Measurements from ENCODE around the gene STX18.
"Not testable (repeated sequence)": the region's sequence is repeated elsewhere in the genome, so short reads cannot be mapped to it uniquely, and the experiment has no call there.

Gene STX18

DNA sequence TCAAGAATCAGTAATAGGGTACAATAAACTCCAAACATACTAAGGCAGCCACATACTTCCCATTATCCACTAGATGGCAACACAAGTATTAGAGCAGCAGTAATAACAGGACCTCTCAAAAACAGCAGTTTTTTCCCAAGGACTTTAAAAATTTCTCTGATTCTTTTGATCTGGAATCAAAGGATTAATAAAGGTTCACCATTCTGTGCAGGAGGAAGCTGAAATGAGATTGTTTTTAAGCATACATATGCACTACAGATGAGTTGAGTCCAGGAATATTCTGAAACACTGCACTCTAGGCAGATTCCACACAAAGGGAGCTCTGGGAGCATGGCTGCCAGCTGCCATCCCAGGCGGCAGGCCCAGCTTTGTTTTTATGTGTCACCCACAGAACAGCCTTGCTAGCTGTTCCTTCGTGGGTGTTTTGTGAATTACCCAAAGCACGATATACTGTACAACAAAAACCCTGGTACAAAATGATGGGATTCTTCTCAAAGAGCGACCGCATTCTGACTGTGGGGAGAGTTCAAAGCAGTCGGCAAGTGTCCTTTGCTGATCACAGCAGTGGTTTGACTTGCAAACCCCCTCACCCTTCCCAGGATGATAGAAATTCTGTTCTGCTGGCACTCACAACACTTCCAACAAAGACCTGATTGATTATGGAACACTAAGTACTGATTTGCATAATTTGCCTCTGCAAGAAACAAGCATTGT is 61.0 kb downstream of the STX18 start:
- no peak for DNase-seq (ENCODE audit: low read depth in 4 of 4, low spot score in 1 of 4)

DNA sequence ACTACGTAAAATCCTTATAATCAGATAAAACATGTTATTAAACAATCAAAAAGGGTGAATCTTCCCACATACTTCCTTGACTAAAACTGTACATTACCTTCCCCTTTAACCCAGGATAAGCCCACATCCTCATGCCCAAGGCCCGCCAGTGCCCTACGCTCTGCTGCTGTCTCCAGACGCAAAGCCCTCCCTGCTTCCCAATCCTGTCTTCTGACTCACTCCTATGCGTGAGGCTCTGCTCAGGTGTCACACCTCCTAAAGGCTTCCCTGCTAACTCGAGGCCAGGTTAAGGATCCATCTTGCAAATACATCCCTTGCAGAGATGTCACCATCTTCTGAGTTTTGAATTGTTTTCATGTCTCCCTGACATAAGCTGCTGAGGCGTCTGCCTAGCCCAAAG is 61.6 kb downstream of the STX18 start:
- no peak for DNase-seq (ENCODE audit: low read depth in 4 of 4, low spot score in 1 of 4)

DNA sequence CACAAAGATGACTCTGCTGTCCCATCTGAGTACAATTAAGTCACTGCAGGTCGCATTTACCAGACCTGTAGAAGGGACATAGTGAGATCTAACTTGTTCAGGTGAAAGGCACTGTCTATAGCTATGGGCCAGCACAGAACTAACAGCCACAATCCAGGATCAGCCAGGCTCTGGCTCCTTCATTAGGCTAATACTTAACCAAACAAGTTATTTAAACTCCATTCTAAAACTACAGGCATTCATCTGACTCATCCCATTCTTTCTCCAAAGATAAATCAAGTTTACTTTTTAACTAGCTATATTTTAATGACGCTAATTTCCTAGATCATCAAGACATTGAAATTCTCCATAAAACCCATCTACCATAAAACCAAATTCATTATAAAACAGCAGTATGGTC is 62.5 kb downstream of the STX18 start:
- DNase-seq (ENCODE audit: low read depth in 4 of 4, low spot score in 1 of 4) = no peak

- DNase-seq (ENCODE audit: low read depth in 4 of 4, low spot score in 1 of 4) = no peak
Measured at GRCh38 chr4:4477796-4478195, 64.1 kb downstream of the STX18 start.

- no peak for DNase-seq (ENCODE audit: low read depth in 4 of 4, low spot score in 1 of 4)
Measured at GRCh38 chr4:4477391-4477790, 64.5 kb downstream of the STX18 start.

DNA sequence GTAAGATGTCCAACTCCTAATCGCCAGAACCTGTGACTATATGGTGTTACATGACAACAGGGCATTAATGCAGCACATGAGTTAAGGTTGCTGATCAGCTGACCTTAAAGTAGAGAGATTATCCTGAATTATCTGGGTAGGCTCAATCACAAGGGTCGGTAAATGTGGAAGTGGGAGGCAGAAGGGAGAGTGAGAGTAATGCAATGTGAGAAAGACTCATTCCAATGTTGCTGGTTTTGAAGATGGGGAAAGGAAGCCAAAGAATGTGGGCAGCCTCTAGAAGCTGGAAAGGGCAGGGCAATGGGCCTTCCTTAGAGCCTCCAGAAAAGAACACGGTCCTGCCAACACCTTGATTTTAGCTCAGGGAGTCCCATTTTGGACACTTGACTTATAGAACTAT is 67.4 kb downstream of the STX18 start:
- DNase-seq (ENCODE audit: low read depth in 4 of 4, low spot score in 1 of 4) = no peak

DNA sequence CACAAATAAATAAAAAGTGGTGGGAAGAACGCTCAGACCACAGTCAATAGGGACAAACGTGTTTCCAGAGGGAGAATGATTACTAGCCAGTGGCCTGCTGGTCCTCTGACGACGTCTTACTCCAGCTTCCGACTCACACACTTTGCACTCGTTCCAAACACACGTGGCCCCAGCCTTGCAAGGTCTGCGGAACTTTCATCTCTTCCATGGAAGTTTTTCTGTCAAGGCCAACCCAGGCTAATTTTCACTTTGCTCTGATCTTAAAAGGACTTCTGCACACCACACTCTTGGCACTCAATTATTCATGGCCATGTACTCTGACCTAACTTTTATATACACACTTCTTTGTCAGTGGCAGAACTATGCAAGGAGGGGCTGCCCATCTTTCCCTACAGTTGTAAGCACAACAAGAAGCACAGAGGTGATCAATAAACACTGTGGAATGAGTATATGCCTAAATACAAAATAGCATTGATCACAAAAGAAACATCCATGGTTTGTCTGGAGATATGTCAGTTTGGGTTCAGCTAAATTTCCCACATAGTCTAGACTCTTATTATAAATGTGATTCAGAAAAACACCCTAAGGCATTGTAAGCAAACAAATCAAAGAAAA is 69.4 kb downstream of the STX18 start:
- DNase-seq (ENCODE audit: low read depth in 4 of 4, low spot score in 1 of 4) = no peak

DNA sequence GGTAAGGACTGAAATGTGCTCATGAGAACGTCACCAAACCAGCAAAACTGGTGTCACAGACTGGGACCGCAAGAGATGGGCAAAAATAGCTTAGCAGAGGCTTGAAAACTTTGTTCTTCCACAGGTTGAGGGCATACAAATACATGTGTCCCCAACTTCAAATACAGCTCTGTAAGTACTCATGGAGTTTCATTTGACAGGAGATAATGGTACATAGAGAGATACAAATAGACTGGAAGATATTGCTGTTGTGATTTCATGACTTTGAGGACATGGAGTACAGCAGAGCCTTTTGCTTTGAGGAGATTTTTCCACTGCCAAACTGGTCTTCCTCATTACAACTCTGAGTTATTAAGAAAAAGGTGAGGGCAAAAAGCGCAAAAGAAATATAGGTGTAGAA is 70.7 kb downstream of the STX18 start:
- DNase-seq (ENCODE audit: low read depth in 4 of 4, low spot score in 1 of 4) = no peak

DNA sequence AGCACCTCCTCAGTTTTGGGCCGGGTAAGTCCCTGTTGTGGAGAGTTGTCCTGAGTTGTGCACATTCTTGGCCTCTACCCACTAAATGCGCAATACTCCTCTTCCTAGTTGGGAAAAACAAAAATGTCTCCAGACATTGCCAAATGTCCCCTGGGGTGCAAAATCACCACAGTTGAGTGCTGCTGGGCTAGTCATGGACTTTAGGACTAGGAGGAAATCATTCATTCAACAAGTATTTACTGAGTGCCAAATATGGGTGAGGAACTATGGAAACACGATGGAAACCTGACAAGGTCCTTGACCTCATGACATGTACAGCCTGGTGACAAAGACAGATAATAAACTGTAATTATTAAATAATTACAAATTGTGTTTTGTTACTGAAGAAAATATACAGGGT is 71.6 kb downstream of the STX18 start:
- DNase-seq (ENCODE audit: low read depth in 4 of 4, low spot score in 1 of 4) = no peak

DNA sequence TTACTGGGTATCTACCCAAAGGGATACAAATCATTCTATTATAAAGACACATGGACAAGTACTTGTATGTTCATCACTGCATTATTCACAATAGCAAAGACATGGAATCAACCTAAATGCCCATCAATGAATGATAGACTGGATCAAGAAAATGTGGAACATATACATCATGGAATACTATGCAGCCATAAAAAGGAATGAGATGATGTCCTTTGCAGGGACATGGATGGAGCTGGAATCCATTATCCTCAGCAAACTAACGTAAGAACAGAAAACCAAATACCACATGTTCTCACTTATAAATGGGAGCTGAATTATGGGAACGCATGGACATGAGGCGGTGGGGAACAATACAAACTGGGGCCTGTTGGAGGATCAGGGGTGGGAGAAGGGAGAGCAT is 76.6 kb downstream of the STX18 start:
- not testable (repeated sequence) for DNase-seq (ENCODE audit: low read depth in 4 of 4, low spot score in 1 of 4)

GRCh38 chr4:4462970-4463369 is 78.9 kb downstream of the STX18 start:
- DNase-seq (ENCODE audit: low read depth in 4 of 4, low spot score in 1 of 4) = no peak

DNA sequence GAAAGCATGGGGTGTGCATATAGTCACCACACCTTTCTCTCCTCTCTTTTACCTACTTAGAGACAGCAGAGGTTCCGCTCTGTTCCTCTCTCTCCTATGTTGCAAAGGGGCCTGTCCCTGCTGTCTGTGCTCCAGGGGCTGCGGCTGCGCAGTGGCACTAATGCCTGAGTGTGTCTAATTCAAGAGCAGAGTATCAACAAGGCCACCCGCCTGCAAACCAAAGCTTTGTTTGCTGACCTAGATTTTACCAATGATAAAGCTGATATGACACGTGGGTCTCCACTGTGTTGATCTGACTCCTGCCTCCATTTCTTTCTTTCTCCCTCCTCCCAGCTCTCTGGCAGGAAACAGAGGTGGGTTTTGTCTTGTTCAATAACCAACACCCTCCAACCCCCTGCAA is 80.0 kb downstream of the STX18 start:
- DNase-seq (ENCODE audit: low read depth in 4 of 4, low spot score in 1 of 4) = no peak

- DNase-seq (ENCODE audit: low read depth in 4 of 4, low spot score in 1 of 4) = no peak
Measured at GRCh38 chr4:4461178-4461577, 80.7 kb downstream of the STX18 start.

- peak in 1 of 4 experiments; percentile 2 for DNase-seq (ENCODE audit: low read depth in 4 of 4, low spot score in 1 of 4)
Measured at GRCh38 chr4:4460759-4461158, 81.1 kb downstream of the STX18 start.

- DNase-seq (ENCODE audit: low read depth in 4 of 4, low spot score in 1 of 4) = no peak
Measured at GRCh38 chr4:4459181-4459580, 82.7 kb downstream of the STX18 start.

DNA sequence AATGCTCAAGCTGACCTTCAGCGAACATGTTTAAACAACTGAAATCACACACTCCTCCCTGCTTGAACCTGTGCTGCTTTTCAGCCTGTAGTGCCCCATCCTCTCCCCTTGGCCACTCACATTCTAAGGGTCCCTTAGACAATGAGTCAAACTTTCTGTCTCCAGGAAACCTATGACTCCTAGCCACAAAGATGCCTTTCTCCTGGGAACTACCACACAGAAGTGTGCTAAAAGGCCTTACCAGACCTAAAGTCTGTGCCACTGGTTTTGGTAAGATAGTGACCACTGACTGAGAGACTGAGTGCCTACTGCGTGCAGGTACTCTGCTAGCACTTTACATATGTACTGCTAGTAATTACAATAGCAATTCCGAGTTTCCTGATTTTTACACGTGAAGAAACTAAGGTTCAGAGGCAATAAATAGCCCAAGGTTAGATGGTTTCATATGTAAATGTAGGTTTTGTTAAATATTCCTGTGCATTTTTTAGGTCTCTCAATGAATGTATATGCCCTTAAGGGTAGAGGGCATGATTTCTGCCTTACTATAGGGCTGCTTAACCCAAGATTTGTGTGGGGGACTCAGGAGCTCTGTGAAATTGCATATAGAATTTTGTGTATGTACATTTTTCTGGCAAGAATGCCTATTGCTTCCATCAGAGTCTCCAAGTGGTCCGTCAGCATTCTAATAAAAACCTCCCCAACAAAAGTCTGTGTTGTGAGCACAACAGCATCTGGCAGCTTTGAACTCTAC is 83.9 kb downstream of the STX18 start:
- no peak for DNase-seq (ENCODE audit: low read depth in 4 of 4, low spot score in 1 of 4)

- no peak for DNase-seq (ENCODE audit: low read depth in 4 of 4, low spot score in 1 of 4)
Measured at GRCh38 chr4:4456816-4457578, 84.9 kb downstream of the STX18 start.

GRCh38 chr4:4456351-4456750 is 85.5 kb downstream of the STX18 start:
- DNase-seq (ENCODE audit: low read depth in 4 of 4, low spot score in 1 of 4) = no peak

DNA sequence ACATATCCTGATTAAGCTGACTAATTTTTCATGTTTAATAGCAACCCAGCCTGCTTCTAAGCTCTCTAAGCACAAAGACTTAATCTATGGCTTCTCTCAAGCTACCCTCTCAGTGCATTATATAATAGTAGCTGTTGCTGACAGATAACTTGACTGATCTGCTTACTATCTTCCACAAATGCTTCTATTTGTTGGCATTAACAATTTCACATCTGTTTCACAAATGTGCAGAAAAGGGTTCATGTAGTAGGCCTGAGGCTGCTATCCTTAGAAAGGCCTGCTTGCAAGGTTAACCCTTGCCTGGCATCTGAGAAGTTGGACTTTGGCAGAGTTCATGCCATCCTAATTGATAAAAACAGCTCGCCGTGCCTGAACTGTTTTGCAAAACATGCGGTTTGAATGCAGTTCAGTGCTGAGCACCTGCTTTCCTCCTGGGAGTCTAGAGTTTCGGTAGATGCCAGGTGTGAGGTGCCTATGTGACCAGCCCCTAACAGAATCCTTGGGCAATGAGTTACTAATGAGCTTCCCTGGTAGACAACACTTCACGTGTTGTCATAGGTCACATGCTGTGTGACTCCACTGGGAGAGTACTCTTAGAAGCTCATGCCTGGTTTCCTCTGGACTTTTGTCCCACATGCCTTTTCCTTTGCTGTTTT is 86.5 kb downstream of the STX18 start:
- DNase-seq (ENCODE audit: low read depth in 4 of 4, low spot score in 1 of 4) = no peak

DNA sequence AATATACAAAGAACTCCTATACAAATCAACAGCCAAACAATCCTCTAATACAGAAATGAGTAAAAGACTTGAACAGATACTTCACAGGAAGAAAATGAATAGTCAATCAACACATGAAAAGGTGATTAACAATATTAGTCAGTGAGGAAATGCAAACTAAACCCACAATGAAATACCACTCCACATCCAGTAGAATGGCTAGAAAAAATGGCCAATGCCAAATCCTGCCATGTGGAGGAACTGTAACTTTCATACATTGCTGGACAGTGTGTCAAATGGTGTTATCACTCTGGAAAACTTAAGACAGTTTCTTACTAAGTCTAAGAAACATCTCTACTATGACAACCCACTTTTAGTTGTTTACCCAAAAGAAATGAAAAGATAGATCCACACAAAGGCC is 95.4 kb downstream of the STX18 start:
- no peak for DNase-seq (ENCODE audit: low read depth in 4 of 4, low spot score in 1 of 4)

GRCh38 chr4:4443821-4444220 is 98.0 kb downstream of the STX18 start:
- DNase-seq (ENCODE audit: low read depth in 4 of 4, low spot score in 1 of 4) = no peak
